ENCODE data around the gene JADE1.

GRCh38 chr4:128850252-128850651 is 40.8 kb downstream of the JADE1 start:
- TF ChIP-seq, protein P1, sequence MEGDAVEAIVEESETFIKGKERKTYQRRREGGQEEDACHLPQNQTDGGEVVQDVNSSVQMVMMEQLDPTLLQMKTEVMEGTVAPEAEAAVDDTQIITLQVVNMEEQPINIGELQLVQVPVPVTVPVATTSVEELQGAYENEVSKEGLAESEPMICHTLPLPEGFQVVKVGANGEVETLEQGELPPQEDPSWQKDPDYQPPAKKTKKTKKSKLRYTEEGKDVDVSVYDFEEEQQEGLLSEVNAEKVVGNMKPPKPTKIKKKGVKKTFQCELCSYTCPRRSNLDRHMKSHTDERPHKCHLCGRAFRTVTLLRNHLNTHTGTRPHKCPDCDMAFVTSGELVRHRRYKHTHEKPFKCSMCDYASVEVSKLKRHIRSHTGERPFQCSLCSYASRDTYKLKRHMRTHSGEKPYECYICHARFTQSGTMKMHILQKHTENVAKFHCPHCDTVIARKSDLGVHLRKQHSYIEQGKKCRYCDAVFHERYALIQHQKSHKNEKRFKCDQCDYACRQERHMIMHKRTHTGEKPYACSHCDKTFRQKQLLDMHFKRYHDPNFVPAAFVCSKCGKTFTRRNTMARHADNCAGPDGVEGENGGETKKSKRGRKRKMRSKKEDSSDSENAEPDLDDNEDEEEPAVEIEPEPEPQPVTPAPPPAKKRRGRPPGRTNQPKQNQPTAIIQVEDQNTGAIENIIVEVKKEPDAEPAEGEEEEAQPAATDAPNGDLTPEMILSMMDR (conservative IDR thresholded peaks at IDR 0.05; ENCODE audit: low read length): no peak
- TF ChIP-seq EZH2phosphoT487 (IDR thresholded peaks at IDR 0.05; ENCODE audit: borderline replicate concordance, low read depth, low read length): no peak

Data from OCI-LY7 (cell line).